Lung (tissue), 12 donors: ENCODE measurements around the gene GMPR. TPM values are rescaled to one million over a fixed set of nuclear protein-coding genes. Genes with fewer than 3 reads are reported as not detected.

Source experiments
- ATAC-seq: fragments of 200-7000 bp; cut with Tn5 transposase; one replicate; pipeline ENCODE4 v1.9.1; 2020; ENCODE audit warnings: moderate number of reproducible peaks; ENCODE audit not compliant: insufficient read depth, low FRiP score
- DNase-seq, 3 donors: peaks; one replicate each; pipeline ENCODE4 v3.0.0-alpha.2; 2013 to 2017
- H3K27ac ChIP-seq, 2 donors: one replicate each; pipeline ENCODE4 v1.5.1; 2013; ENCODE audit warnings: mild to moderate bottlenecking in 2 of 2, moderate library complexity in 2 of 2, control low read depth in 1 of 2, inconsistent platforms in 1 of 2, low read depth in 1 of 2, low read length in 1 of 2
- H3K27me3 ChIP-seq, 3 donors: one replicate each; pipeline ENCODE4 v1.5.1; 2013; ENCODE audit warnings: low read length in 2 of 3; ENCODE audit not compliant: control insufficient read depth in 3 of 3, insufficient read depth in 3 of 3
- H3K36me3 ChIP-seq, 4 donors: one replicate each; pipeline ENCODE4 v1.5.1; 2013; ENCODE audit warnings: low read length in 4 of 4, mild to moderate bottlenecking in 1 of 4, moderate library complexity in 1 of 4; ENCODE audit not compliant: control insufficient read depth in 4 of 4, insufficient read depth in 4 of 4
- H3K4me1 ChIP-seq, 5 donors: one replicate each; pipeline ENCODE4 v1.5.1; 2013; ENCODE audit warnings: low read length in 5 of 5, mild to moderate bottlenecking in 2 of 5, moderate library complexity in 1 of 5; ENCODE audit not compliant: control insufficient read depth in 5 of 5, insufficient read depth in 5 of 5
- H3K4me3 ChIP-seq: one replicate; pipeline ENCODE4 v1.5.1; 2013; ENCODE audit warnings: mild to moderate bottlenecking, control low read depth, moderate library complexity
- H3K9ac ChIP-seq, 2 donors: one replicate each; pipeline ENCODE4 v1.5.1; 2013; ENCODE audit warnings: low read length in 2 of 2, control low read depth in 1 of 2; ENCODE audit not compliant: insufficient read depth in 1 of 2
- H3K9me3 ChIP-seq, 4 donors: one replicate each; pipeline ENCODE4 v1.5.1; 2013; ENCODE audit warnings: low read length in 3 of 4, mild to moderate bottlenecking in 1 of 4, moderate library complexity in 1 of 4; ENCODE audit not compliant: control insufficient read depth in 4 of 4, insufficient read depth in 3 of 4
- CTCF ChIP-seq: IDR thresholded peaks from 2 replicates; pipeline ENCODE4 v1.5.1; 2012; ENCODE audit warnings: mild to moderate bottlenecking; ENCODE audit errors: control extremely low read depth, extremely low read depth
- WGBS, 2 donors: extraction: QIAGEN DNeasy Blood & Tissue Kit; methylation state at CpG; one replicate each; pipeline ENCODE4 v1.1.7; 2013; 5-methylcytosine and 5-hydroxymethylcytosine counted together
- polyA plus RNA-seq, 2 donors: library from polyadenylated mRNA; stranded (reverse); fragments of 200-250 nt; gene quantifications; one replicate each; pipeline ENCODE4 v1.2.1, GENCODE V29; 2013
- total RNA-seq, 2 donors: library from RNA; depleted of rRNA in 1 of 2; stranded (reverse); fragments of >200 nt in 1 of 2; gene quantifications; one replicate each; pipeline ENCODE4 v1.2.1, GENCODE V29; 2014 to 2021
- donor health status: control.
- donor health status: control.
- donor health status: Bipolar disorder and iron deficiency.
- donor health status: healthy.
- donor health status: DM: yes; HTN: yes; CAD: no.

The GMPR gene
- total and polyA plus RNA-seq, 4 donors: 8.6 to 16.6 (median 12.9) TPM

- Histone ChIP-seq H3K4me1 (peaks cover 0 to 4% (median 0%) of the 10 kb centered on the region in 5 donors), H3K9ac (no peak overlapping the region), H3K36me3 (peaks cover 0 to 17% (median 2%) of the 10 kb centered on the region in 4 donors), H3K9me3 (no peaks in the 10 kb centered on the region), H3K27me3 (no peaks in the 10 kb centered on the region), H3K27ac (no peak overlapping the region), H3K4me3 (no peak overlapping the region)
- 76 to 85% methylated on average over 27 of the region's 27 CpGs for WGBS, 2 donors
- no peak for TF ChIP-seq CTCF
- no peak for DNase-seq
- no peak for ATAC-seq
These were observed 64.5 kb downstream of the GMPR start for GRCh38 chr6:16302721-16303552.

DNA sequence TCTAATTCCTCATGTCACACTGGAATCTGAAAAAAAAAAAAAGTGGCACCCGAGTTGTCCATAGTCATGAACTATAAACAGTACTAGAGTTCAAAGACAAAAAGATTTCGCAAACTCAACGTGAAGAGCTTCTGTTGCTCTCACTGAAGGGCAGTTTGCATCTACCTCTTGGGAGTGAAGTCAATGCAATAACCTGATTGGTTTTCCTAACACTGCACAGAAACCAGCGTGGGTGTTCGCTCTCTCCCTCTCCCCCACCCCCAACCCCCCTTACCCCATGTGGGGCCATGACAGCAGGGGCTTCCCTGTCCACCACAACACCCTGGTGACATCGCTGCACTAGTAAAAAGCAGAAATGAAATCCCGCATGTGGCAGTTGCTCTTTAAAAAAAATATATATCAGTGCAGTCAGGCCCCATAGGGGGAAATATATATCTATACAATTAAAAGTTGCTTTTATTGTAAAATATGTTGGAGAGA is 66.9 kb downstream of the GMPR start:
- H3K4me3 ChIP-seq: no peak overlapping the region

GRCh38 chr6:16305788-16306187 is 67.4 kb downstream of the GMPR start:
- no peak for TF ChIP-seq CTCF

More for the DNA sequence above, 66.9 kb downstream of the GMPR start:
- H3K4me1 ChIP-seq: peaks cover 0 to 4% (median 0%) of the 10 kb centered on the region in 5 donors
- WGBS, 2 donors: 30 to 64% methylated on average over 7 of the region's 7 CpGs
- no peaks in the 10 kb centered on the region for H3K27me3 ChIP-seq
- no peak for ATAC-seq
- DNase-seq: no peak
- no peak overlapping the region for H3K27ac ChIP-seq
- H3K36me3 ChIP-seq: peaks cover 0 to 14% (median 2%) of the 10 kb centered on the region in 4 donors
- no peak for TF ChIP-seq CTCF
- no peak overlapping the region for H3K9ac ChIP-seq
- H3K9me3 ChIP-seq: no peaks in the 10 kb centered on the region

More at GRCh38 chr6:16305788-16306187, 67.4 kb downstream of the GMPR start:
- Histone ChIP-seq H3K9me3 (no peaks in the 10 kb centered on the region), H3K27ac (no peak overlapping the region), H3K4me1 (peaks cover 0 to 4% (median 0%) of the 10 kb centered on the region in 5 donors), H3K9ac (no peak overlapping the region), H3K27me3 (no peaks in the 10 kb centered on the region), H3K36me3 (peaks cover 0 to 16% (median 2%) of the 10 kb centered on the region in 4 donors), H3K4me3 (no peak overlapping the region)
- DNase-seq: no peak
- 87 to 91% methylated on average over 19 of the region's 19 CpGs for WGBS, 2 donors
- no peak for ATAC-seq
